Measurements from ENCODE around the gene CAV3.
A peak's percentile ranks its signal among the peaks of the same experiment; 100 is the strongest.

CAV3 gene

DNA sequence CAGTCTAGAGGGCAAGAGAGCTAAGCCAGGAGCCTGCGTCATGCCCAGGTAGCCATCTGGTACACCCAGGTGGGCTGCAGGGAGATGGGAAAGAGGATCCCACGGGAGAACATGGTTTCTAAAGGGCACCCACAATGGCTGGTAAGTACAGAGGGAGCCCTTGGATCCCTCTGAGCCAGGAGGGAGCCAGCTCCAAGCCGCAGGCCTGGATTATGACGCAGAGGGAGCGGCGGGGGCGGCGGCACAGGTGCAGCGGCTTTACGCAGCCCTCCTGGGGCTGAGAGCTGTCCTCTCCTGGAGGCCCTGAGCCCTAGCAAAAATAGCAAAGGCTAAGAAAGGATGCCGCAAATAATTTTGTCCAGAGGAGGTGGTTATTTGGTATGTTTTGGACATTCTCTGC lies 2.8 kb downstream of the CAV3 start:
- DNase-seq = no peak

- no peak for DNase-seq
Observed at GRCh38 chr3:8737301-8737700, 3.7 kb downstream of the CAV3 start.

- no peak for DNase-seq
Observed at GRCh38 chr3:8737823-8738222, 4.2 kb downstream of the CAV3 start.

DNA sequence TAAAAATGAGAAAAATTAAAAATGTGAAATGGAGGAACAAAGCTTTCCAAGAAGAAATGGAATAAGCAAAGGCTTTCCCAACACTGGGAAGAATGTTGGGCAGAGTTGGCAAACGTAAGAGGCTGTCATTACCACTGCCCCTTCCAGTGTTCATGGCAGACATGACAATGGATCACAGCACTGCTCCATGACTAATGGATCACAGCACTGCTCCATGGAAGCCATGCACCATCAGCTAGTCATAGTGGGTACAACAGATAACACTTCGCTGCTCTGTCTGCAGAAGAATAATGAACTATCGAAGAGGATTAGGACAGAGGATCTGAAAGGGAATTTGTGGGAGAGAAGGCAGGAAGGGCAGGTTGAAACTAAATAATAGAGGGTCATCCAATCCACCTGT lies 5.0 kb downstream of the CAV3 start:
- DNase-seq = no peak

- DNase-seq = no peak
Observed at GRCh38 chr3:8739757-8740504, 6.3 kb downstream of the CAV3 start.

- DNase-seq = peak; percentile 65
Observed at GRCh38 chr3:8741581-8742261, 8.1 kb downstream of the CAV3 start.

DNA sequence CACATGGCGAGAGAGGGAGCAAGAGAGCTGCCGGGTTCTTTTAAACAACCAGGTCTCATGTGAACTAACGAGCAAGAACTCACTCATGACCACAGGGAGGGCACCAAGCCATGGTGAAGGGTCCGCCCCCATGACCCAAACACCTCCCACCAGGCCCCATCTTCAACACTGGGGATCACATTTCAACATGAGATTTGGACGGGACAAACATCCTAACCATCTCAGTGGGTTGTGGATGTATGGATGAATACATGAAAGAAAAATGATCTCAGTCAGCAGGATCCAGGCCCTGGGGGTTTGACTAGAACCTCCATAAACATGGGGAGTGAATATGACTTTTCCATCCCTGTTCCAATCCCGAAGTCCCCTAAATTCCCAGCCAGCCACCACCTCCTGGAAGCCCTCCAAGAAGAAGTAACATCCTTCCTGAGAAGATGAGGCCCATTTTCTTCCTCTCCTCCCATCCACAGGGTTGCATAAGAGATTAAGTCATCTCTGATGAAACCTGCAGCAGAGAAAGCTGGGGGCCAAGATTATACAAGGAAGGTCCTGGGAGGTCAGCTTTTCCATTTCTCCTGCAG lies 9.5 kb downstream of the CAV3 start:
- no peak for DNase-seq

GRCh38 chr3:8743911-8744310 lies 10.3 kb downstream of the CAV3 start:
- no peak for DNase-seq

GRCh38 chr3:8745619-8746370 lies 12.2 kb downstream of the CAV3 start:
- DNase-seq = no peak

DNA sequence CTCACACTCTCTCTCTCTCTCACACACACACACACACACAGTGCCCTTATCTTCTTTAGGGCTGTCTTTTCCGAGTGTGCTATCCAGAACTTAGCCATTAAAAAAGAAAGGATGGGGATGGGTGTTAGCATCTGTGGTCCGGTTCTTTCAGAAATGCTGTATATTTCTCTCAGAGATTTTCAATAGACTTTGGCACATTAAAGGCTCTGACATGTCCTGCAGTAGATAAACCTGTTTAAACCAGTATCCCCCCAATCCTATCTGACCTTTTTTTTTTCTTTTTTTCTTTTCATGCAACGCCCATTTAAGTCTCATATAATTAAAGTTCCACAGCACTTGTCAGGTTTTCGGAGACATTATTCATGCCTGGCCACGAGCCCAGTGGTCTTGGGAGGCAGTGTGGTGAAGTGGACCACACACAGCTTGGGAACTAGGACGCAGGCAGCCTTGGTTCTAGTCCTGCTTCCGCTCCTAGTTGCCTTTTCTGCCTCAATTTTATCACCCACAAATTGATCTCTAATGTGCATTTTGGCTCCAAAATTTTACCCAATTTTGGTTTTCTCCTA lies 13.3 kb downstream of the CAV3 start:
- DNase-seq = no peak

GRCh38 chr3:8749316-8749715 lies 15.7 kb downstream of the CAV3 start:
- DNase-seq = no peak

GRCh38 chr3:8752832-8753231 lies 19.2 kb downstream of the CAV3 start:
- DNase-seq = no peak

DNA sequence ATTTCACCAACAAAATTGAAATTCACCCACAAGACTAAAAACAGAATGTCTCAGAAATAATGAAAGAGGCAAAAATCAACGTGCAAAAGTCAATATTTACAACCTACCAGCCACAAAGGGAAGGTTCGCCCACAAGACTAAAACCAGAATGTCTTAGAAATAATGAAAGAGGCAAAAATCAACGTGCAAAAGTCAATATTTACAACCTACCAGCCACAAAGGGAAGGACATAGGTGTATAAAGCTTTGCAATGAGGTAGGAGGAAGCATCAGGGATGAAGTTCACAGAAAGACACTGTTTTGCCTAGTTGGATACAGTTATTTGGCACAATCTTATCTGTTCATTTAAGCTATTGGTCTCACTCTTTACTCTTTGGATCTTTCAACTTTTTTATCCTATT lies 21.5 kb downstream of the CAV3 start:
- DNase-seq = no peak

- no peak for DNase-seq
Observed at GRCh38 chr3:8755564-8756237, 22.1 kb downstream of the CAV3 start.

GRCh38 chr3:8756671-8757070 lies 23.1 kb downstream of the CAV3 start:
- DNase-seq = no peak

DNA sequence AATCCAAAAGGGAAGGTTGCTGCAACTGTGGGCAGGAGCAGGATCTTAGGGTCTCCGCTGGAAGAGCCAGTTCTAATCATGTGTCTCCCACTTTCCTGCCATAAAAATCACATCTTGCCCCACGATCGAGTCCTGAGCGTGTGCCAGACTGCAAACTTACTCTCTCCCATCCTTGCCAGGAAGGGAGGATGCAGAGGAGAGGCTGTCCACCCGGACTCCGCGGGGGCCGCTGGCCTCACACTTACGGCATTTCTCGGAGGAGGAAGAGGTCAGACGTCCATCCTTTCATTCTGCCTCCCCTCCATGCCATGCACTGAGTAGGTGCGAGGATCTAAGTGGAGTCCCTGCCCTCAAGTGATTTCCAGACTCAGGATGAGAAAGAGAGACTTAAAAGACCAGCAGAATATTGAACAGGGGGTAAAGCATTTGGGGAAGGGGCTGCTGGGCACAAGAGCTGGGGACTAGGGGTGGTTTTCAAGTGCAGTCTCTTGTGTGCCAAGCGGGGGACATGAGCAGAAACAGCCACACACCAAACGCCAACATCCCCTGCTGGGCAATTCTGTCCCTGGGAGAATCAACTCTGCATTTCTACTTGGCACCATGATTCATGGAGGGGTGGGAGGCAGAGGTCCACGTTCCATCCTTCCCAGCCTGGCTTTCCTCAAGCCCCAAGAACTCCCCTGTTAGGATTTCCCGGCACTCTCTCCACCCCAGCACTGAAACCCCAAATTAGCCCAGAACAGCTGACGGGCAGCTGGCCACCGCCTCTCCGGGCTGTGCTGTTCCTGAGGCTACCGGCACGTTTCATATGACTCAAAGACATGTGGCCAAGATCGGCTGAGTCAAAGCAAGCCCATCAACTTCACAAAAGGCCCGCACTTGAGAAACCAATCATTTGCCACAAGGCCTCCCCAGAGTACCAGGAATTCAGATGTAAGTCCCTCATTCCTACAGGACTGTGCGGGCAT lies 24.2 kb downstream of the CAV3 start:
- peak; percentile 36 for DNase-seq

DNA sequence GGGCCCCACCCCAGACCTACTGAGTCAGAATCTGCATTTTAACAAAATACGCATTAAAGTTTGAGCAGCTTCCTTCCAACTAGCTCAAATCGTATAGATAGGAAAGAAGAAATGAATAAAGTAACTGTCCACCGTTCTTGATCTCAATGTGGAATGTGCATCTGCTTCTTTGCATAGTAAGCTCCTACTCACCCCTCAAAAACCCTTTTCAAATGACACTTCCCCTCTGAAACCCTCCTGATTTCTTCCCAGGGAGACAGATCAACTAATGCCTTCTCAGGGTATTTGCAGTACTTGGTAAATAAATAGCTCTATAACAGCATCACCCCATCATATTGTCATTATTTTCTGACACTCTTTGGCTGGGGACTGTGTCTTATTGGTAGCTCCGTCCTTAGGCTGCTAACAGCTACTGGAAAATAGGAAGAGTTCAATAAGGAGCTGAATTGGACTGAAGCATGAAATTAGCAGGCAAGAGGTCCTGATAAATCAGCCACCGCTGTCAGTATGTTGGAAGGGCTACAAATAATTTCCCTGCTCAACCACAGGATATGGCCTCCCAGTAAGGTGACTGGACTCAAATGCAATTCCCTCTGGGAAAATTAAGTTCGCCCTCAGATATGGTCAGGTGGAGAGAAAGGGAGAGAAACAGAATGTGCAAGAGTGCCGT lies 25.6 kb downstream of the CAV3 start:
- DNase-seq = no peak

GRCh38 chr3:8760091-8760490 lies 26.5 kb downstream of the CAV3 start:
- no peak for DNase-seq

DNA sequence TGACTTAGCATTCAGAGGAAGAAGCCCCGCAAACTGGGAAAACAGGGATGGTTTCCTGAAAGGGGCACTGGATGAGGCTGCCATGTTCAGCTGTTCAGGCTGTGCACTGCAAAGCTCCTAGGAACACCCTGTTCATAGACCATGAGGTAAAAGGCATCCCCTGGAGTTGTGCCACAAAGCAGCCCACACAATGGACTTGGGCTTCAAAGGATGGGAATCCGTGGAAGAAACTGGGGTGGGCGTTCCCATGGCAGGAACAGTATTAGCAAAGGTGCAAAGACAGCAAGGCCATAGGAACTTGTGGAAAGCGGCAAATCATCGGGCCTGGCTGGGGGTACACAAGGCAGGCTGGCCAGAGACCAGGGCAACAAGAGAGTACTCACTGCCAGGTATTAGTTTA lies 26.9 kb downstream of the CAV3 start:
- DNase-seq = no peak

DNA sequence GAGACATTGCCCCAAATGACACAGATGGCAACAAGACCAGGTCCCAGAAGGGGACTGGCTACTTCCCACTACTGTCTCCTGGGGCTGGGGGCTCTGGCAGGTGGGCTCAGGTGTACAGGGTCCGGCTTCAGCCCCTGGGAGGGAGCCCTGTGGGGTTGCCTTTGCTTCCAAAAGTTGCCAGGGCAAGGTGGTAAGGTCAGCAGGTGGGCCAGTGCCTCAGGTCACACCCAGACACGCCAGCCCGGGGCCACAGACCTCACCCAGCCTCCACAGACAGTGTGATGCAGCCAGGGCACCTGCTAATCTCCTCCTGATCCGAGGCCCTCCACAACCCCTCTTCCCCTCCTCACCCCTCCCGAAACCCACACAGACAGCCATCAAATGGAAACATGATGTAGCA lies 28.3 kb downstream of the CAV3 start:
- no peak for DNase-seq

Measured in eye (tissue), 1 donor.